GM20000 (cell line): ENCODE measurements around the gene PTPRM.

Experiments used
- DNase-seq: peaks from one replicate; pipeline ENCODE4 v3.0.0; 2012; ENCODE audit warnings: low spot score
- CTCF ChIP-seq: IDR thresholded peaks from 2 replicates; pipeline ENCODE4 v1.5.1; 2012; ENCODE audit warnings: mild to moderate bottlenecking, control low read depth; ENCODE audit errors: extremely low read depth, missing control alignments

Gene PTPRM

GRCh38 chr18:8249811-8250210, 682.7 kb downstream of the PTPRM start:
- DNase-seq, result no peak
- TF ChIP-seq CTCF, result no peak

- no peak for TF ChIP-seq CTCF
- no peak for DNase-seq
Observed at GRCh38 chr18:8252371-8252770, 685.3 kb downstream of the PTPRM start.

GRCh38 chr18:8253944-8254343, 686.8 kb downstream of the PTPRM start:
- TF ChIP-seq CTCF, result no peak
- no peak for DNase-seq

- DNase-seq, result no peak
- no peak for TF ChIP-seq CTCF
Observed at GRCh38 chr18:8254654-8255053, 687.5 kb downstream of the PTPRM start.

- DNase-seq, result no peak
- no peak for TF ChIP-seq CTCF
Observed at GRCh38 chr18:8257851-8258434, 690.8 kb downstream of the PTPRM start.

- no peak for DNase-seq
- no peak for TF ChIP-seq CTCF
Observed at GRCh38 chr18:8260319-8260718, 693.2 kb downstream of the PTPRM start.

- TF ChIP-seq CTCF, result no peak
- DNase-seq, result no peak
Observed at GRCh38 chr18:8260827-8261226, 693.7 kb downstream of the PTPRM start.
